ENCODE measurements around the gene TRAPPC2B.
"Not testable (repeated sequence)": the region's sequence is repeated elsewhere in the genome, so short reads cannot be mapped to it uniquely, and the experiment has no call there.

The TRAPPC2B gene

DNA sequence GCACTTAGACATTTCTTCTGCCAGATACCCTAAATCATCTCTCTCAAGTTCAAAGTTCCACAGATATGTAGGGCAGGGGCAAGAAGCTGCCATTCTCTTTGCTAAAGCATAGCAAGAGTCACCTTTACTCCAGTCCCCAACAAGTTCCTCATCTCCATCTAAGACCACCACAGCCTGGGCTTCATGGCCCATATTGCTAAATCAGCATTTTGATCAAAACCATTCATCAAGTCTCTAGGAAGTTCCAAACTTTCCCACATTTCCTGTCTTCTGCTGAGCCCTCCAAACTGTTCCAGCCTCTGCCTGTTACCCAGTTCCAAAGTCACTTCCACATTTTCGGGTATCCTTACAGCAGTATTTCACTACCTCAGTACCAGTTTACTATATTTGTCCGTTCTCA lies 11.3 kb downstream of the TRAPPC2B start:
- DNase-seq, result not testable (repeated sequence)

DNA sequence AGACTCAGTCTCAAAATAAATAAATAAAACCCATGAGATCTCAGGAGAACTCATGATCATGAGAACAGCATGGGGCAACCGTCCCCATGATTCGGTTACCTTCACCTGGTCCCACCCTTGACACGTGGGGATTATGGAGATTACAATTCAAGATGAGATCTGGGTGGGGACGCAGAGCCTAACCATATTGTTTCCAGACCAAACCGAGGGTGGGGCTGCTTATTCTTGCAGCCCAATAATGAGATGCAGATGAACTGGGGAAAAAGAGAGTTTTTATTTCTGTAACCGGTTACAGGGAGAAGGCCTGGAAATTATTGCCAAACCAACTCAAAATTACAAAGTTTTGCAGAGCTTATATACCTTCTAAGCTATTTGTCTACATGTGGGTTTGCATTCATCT lies 12.8 kb downstream of the TRAPPC2B start:
- no peak for DNase-seq

DNA sequence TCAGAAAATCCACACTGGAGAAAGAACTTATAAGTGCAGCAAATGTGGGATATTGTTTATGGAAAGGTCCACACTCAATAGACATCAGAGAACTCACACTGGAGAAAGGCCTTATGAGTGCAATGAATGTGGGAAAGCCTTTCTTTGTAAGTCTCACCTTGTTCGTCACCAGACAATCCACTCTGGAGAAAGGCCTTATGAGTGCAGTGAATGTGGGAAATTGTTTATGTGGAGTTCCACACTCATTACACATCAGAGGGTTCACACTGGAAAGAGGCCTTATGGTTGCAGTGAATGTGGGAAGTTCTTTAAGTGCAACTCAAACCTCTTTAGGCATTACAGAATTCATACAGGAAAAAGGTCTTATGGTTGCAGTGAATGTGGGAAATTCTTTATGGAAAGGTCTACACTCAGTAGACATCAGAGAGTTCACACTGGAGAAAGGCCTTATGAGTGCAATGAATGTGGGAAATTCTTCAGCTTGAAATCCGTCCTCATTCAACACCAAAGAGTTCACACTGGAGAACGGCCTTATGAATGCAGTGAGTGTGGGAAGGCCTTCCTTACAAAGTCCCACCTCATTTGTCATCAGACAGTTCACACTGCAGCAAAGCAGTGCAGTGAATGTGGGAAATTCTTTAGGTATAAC lies 14.3 kb downstream of the TRAPPC2B start:
- no peak for DNase-seq

DNA sequence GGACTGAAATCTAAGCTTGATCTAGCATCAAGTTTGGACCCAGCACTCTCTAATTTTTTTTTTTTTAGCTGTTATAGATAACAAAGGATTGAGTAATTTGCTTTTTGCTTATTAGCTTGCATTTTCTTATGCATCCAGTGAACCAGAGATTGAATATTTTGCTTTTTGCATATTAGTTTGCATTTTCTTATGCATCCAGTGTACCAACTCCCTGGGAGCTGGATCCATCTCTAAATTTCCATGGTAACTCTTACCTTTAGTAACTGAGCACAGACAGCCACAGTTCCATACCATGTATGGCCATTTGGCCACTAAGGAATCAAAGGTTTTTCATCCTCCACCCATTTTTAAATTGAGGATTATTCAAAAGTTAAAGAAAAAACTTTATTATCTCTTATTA lies 17.6 kb downstream of the TRAPPC2B start:
- DNase-seq, result no peak

DNA sequence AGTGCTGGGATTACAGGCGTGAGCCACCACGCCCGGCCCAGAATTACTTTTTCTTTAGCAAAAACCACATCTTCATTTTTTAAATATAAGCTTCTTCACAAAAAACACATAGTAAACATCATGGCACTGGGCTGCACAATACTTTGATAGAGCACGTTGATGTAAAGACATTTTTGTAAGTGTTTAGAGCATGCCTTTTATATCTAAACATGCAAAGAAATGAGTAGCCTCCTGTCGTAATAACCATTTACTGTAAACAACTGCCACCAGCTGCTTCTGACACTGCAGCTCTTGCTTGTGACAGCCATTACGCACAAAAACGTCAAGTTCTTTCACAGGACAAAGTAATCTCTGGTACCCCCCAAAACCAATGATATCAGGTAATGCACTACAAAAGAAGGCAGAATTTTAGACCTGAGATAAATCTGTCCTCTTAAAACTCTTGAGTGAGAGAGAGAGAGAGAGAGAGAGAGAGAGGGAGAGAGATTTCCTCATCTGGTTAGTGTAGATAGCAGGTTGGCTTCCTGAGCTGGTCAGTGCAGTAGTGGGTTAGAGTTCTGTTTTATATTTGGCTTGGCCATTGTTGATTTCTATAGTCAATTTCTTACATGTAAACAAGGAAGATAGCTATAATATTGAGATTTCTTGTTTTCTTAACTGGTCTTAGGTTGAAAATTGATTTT lies 19.6 kb downstream of the TRAPPC2B start:
- no peak for DNase-seq

DNA sequence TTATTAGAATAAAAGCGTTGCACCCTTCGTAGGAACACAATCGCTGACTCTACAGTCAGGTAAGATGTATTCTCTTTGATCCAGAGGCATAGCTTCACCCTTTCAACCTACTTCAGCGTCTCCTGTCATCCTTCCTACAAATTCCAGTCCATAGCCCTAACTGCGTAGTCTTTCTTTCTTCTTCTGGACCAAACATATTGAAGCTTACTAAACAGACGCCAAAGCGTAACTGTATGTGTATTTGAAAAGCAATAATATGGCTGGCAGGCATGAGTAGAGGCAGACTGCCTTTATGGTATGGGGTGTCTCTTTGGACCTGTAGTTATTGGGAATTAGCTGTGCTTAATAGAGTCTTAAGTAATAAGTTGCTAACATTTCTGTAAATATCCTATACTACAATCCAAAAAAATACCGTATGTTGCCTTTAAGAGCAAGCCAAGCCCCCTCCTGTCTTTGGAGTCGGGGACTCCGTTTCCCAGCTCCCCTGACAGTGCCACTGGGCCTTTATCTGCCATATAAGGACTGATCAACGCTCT lies 25.9 kb downstream of the TRAPPC2B start:
- DNase-seq, result no peak

DNA sequence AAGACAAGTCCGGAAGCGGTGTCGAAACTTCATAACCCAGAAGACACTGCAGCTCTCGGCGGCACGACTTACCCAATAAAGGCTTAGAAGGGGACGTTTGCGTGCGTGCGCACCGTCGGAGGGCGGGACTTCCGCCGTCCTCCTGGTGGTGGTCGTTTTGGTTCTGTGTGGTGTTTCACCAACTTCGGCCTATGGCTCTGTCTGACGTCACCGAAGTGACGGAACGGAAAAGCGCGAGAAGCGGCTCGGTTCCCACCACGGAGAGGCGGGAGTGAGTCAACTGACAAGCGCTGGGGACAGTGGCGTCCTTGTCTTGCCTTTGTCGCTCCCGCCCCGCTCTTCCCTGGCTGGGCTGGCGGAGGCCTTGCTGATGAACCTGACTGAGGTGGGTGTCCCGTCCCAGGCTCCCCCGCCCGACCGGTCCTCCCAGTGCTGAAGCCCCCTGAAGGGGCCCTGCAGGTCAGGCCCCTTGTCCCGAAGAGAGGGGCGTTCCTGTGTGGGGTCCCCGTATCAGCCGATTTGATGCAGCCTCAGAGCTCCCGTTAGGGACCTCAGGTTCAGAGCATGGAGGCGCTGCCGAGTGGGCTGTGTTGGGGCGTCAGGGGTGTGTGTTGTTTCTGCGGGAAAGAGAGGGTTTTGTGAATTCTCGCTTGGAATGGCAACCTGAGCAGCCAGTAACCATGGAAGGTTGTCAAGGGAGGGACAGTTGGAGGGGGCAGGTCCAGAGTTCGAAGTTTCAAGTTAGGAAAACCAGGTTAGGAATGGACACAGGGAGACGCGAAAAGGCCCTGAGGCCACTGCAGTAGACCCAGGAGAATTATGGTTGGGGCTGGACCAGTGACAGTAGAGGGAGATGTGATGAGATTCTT lies 26.6 kb downstream of the TRAPPC2B start, which contains the start of gene ZNF548:
ZNF548 (plus strand) TSS at position 125 of the 869 bp plus-strand sequence; CDS start at position 371, 246 bp downstream.
- peak; percentile 99 for DNase-seq

DNA sequence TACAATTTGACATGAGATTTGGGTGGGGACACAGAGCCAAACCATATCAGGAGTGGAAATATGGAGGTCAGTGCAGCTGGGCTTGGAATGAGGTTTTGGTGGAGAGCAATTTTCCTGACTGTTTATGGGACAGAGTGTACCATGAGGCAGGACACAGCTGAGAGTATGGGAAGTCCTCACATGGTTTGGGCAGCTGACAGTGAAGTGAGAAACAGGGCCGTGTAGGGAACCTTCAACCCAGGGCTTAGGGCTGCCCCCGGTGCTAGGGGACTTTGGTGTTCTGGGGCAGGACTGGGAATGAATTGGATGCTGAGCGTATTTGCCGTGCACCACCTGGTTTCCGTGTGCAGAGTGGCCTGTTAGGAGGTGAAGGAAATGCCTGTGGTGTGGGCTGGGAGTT lies 32.4 kb downstream of the TRAPPC2B start:
- no peak for DNase-seq

DNA sequence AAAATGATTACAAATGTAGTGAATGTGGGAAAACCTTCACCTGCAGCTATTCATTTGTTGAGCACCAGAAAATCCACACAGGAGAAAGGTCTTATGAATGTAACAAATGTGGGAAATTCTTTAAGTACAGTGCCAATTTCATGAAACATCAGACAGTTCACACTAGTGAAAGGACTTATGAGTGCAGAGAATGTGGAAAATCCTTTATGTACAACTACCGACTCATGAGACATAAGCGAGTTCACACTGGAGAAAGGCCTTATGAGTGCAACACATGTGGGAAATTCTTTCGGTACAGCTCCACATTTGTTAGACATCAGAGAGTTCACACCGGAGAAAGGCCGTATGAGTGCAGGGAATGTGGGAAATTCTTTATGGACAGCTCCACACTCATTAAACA lies 35.5 kb downstream of the TRAPPC2B start:
- no peak for DNase-seq

DNA sequence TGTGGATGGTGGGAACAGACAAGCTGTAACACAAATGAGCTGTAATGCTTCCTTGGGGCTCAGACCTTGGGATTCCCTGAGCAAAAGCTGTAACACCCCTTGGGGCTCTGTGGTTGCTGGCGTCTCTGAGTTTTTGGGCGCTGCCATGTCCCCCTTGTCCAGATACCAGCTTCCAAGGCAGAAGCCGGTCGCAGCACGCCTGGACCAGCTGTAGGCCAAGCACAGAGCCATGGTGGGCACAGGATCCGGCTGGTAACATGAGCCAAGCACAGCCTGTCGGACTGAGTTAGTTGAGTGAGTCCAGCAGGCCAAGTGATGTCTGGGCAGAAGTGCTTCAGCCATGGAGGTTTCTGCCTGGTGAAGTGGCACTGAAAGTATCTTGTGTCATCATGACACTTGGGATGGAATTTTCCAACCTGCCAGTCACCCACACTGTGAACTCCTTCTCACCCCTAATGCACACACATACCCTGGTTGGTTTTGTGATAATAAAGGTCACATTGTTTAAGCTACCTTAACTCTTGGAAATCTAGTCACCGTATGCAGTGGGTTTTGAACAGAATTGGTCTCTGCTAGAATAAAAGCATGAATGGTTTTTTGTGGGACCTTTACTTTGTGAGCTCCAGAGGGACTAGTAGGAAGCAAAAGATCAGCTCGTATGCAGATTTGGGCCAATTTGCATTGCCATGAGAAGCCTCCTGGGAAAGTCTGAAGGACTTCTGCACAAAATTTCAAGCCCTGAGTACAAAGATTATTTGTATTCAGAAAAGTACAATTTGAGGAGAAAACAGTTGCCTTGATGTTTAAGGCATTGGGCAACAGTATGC lies 40.6 kb downstream of the TRAPPC2B start:
- no peak for DNase-seq

DNA sequence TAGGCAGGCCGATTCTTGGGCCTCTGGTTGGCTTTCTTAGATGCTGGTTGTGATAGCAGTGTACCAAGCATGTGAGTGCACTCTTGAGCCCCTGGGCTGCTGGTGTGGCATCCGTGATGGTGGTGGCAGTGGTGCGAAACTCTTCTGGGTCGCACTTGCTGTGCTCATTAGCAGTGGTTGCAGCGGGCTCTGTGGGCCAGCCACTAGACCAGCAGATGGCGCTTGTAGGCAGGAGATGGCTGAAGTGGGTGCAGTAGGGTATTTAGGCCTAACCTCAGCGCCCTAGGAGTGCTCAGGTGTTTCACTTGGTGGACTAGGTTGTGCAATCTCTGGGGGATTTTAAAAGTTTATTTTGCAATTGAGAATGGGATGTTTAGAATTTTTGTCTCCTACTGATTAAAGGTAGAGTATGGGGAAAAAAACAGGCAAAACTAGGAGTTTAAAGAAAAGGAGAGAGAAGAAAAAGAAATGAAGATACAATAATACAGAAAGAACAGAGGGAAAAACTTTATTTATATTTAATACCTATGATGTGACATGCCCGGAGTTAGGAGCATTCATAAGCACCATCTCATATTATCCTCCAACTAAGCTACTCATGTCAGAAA lies 43.3 kb downstream of the TRAPPC2B start:
- DNase-seq, result peak; percentile 32

DNA sequence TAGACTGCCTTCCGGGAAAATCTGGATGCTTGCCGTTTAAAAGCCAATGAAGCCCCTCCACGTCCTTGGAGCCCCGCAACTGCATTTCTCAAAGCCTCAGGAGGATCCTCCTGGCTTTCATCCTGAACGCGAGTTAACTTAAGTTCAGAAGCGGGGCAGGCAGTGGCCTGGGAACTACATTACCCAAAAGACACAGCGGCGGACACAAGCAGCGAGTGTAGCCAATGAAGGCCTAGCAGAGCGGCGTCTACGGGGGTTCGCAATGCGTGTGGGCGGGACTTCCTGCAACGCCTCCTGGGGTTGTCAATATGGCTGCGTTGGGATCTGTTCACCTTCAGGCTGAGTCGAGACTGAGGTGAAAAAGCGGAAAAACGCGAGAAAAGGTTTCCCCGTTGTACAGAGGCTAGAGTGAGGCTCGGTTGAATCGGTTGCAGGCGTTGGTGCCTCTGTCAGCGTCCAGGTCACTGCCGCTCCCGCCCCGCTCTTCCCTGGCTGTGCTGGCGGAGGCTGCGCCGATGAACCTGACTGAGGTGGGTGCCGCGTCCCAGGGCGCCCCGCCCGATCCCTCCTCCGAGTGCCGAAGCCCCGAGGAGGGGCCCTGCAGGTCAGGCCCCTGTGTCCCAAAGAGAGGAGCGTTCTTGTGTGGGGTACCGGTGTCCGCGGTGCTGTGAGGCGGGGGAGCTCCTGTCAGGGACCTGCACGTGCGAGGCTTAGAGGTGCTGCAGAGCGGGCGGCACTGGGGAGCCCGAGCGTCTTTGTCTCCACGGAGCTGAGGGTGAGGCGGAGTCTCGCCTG lies 47.7 kb downstream of the TRAPPC2B start, which contains the start of gene ZNF17:
ZNF17 (plus strand) TSS at position 285 of the 795 bp plus-strand sequence. CDS start 2,455 bp downstream, outside the sequence.
- DNase-seq, result peak; percentile 94
